Globus pallidus (tissue), 1 donor: ENCODE data around the gene HEMK1.

Source experiments
- DNase-seq: peaks from one replicate; pipeline ENCODE4 v3.0.0-alpha.2; 2015; ENCODE audit warnings: low spot score

The HEMK1 gene

GRCh38 chr3:50645378-50645777 lies 76.1 kb downstream of the HEMK1 start:
- no peak for DNase-seq
